Stimulated activated naive CD4-positive, alpha-beta T cell (primary cell): Measurements from ENCODE around the gene SRXN1.
A peak's percentile ranks its signal among the peaks of the same experiment; 100 is the strongest.
"Not testable (repeated sequence)": the region's sequence is repeated elsewhere in the genome, so short reads cannot be mapped to it uniquely, and the experiment has no call there.

Source experiments
- DNase-seq, 6 experiments: peaks; one replicate each; lab custom pipeline; 2025; lab: John Stamatoyannopoulos, UW

The SRXN1 gene

DNA sequence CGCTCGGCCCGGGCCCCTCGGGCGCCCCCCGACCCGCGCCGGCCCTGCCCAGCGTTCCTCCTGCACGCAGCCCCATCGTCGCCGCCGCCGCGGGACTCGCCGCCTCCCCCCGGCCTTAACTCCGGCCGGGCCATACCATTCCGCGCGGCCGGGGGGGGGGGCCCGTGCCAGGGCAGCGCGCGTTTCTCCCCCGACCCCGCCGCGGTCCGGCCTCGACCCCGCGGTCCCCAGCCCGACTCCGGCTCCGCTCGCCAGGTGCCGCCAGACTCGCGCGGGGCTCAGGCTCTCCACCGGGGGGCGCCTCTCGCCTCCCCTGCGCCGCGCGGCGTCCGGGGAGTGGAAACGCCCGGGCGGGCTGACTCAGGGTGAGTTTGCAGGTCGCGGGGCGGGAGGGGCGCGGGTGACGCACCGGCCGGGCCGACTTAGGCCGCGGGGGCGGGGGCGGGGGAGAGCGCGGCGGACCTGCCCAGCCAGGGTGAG is at the start of gene SRXN1:
SRXN1 (minus strand) TSS at position 91 of the 480 bp plus-strand sequence; CDS start at position 76, 15 bp downstream.
- peak; percentile 4 to 40 (median 28) for DNase-seq

GRCh38 chr20:701401-702129 is 48.6 kb upstream of the SRXN1 start:
- no peak for DNase-seq

GRCh38 chr20:699811-700338 is 46.9 kb upstream of the SRXN1 start:
- DNase-seq = no peak

GRCh38 chr20:699342-699741 is 46.3 kb upstream of the SRXN1 start:
- no peak for DNase-seq

DNA sequence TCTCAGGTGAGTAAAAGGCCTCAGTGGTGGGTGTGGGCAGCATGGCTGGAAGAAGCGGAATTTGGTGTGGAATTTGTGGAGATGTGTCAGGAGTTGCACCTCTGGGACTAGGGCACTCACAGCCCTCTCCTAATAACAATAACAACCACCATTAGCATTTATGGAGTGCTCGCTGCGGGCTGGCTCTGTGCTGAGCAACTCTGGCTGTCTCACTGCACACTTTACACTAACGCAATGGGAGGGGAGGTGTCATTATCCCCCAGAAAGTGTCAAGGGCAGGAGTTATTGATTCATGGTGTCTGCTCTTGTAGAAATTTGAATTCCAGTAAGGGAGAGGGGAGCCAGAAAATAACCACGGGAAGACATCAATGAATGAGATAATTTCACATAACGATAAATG is 45.3 kb upstream of the SRXN1 start:
- no peak for DNase-seq

DNA sequence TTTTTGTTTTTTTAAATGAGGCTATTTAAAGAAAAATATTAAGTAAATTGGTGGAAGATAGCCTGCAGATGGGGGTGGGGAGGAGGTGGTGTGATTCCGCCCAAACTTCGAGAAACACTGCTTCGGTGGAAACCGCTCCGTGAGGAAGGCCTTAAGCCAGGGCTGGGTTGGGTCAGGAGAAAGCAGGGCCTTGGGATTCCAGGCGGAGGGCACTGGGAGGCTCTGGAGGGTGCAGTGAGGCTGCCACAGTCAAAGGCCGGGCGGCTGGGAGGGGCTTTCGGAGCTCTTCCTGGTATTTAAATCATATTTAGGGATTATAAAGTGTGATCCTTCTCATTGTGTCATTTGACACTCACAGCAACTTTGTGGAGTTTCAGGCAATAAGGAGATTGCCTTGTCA is 44.8 kb upstream of the SRXN1 start:
- no peak for DNase-seq

GRCh38 chr20:695165-695866 is 42.3 kb upstream of the SRXN1 start:
- no peak for DNase-seq

DNA sequence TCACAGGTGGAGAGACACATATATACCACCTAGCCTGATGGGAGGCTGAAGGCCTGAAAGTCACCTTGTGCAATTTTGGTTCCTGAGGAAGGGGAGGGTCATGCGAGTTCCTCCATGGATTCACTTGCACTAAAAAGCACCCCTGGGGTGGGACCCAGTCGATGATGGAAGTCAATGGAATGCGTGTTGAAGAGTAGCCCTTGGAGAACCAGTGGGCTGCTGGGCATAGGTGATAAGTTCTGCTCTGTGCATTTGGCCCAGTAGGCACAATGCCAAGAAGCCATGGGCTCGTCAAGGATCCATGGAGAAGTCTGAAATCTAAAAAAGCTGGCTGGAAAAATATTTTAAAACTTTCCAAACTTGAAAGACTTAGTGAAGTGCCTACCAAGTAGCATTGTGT is 41.5 kb upstream of the SRXN1 start:
- DNase-seq = no peak

DNA sequence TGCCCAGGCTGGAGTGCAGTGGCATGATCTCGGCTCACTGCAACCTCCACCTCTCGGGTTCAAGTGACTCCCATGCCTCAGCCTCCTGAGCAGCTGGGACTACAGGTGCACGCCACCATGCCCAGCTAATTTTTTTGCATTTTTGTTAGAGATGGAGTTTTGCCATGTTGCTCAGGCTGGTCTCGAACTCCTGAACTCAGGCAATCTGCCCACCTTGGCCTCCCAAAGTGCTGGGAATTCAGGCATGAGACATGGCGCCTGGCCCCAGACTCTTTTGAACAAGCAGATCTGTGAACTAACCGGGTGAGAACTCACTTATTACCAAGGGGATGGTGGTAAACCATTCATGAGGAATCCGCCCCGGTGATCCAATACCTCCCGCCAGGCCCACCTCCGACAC is 40.8 kb upstream of the SRXN1 start:
- DNase-seq = not testable (repeated sequence)

- DNase-seq = no peak
Measured at GRCh38 chr20:692044-692443, 39.0 kb upstream of the SRXN1 start.

- DNase-seq = no peak
Measured at GRCh38 chr20:689947-690346, 36.9 kb upstream of the SRXN1 start.

DNA sequence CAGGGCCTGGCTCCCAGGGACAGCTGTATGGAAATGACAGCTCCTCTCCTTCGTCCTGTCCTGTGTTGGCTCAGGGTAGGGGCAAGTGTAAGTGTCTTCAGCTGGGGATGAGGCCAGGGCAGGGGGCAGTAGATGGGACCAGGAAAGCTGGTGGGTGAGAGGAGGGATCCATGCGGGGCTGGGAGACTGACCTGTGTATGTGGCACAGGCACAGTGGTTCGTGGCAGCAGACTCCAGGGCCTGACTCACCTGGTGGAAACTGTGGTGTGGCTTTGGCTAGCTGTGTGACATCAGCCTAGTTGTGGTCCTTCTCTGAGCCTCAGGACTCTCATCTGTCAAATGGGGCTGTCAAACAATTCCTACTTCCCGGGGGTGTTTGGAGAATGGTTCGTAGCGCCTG is 36.3 kb upstream of the SRXN1 start:
- no peak for DNase-seq

GRCh38 chr20:688809-689212 is 35.8 kb upstream of the SRXN1 start:
- no peak for DNase-seq

- DNase-seq = no peak
Measured at GRCh38 chr20:687468-688203, 34.6 kb upstream of the SRXN1 start.

DNA sequence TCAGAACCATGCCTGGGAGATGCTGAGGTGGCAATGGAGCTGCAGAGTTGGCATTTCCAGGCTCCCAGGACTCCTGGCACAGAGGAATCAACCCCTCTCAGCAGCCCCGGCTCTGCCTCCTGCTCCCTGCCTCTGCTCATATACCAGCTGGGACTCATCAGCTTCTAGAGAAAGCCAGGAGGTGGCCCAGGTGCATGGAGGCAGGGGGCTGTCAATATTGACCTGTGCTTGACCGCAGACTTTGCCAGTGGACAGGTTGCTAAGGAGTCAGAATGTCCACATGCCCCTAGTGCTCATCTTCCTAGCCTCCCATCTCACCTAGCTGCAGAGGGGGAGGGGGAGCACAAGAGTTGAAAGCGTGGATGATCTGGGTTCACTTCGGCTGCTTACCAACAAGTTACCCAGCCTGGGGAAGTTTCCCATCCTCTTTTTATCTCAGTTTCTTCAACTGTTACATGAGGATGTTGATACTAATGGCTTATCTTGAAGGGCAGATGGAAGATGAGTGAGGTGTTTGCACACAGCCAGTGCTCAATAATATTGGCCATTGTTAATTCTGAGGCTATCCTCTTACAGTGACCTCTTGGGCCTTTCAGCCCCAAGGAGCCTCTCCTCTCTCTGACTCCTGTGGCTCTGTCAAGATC is 31.8 kb upstream of the SRXN1 start:
- DNase-seq = no peak

- DNase-seq = no peak
Measured at GRCh38 chr20:682123-682522, 29.1 kb upstream of the SRXN1 start.

DNA sequence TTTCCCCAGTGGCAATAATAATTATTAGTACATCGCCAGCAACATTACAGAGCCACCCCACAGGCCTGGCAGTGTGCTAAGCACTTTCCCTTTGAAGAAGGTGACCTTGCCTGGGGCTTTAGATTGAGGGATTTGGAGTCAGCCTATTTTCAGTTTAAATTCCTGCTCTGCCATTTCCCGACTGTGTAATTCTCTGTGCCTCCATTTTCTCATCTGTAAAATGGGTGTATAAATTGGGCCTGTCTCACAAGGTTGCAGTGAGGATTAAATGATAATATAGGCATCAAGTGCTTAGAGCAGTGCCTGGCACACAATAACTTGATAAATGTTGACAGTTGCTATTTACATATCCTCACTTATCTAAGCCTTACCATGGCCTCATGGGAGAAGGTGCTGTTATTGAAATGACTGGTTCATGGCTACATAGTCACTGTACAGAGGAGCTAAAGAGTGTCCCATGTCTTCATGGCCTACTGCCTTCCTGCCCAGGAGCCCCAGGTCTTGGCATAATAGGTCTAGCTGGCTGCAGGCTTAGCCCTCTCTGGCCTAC is 27.7 kb upstream of the SRXN1 start:
- no peak for DNase-seq

DNA sequence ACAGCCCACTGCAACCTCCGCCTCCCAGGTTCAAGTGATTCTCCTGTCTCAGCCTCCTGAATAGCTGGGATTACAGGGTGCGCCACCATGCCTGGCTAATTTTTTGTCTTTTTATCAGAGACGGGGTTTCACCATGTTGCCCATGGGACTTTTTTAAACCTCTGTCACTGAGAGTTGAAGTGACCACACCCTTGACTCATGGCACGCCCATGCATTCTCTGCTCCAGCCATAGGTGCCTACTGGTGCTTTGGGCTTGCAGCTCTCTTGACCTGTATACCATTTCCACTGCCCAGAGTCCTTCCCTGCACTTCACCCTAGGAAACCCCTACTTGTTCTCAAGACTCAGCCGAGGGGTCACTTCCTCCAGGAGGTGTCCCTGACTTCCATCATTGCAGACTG is 25.0 kb upstream of the SRXN1 start:
- DNase-seq = no peak

DNA sequence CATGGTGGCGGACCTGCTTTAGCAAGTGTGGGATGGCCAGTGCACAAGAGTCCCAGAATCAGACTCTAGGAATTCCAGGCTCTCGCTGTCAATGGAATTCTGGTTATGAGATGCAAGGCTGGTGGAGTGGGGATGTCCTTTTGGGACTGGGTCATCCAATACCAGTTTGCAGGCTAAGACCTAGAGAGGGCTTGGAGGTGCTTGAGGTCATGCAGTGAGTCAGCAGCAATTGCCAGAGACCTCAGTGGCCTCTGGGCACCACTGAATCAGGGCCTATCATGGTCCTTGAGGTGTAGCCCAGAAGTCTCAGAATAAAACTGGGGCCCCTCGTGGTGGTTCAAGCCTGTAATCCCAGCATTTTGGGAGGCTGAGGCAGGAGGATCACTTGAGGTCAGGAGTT is 24.0 kb upstream of the SRXN1 start:
- no peak for DNase-seq

DNA sequence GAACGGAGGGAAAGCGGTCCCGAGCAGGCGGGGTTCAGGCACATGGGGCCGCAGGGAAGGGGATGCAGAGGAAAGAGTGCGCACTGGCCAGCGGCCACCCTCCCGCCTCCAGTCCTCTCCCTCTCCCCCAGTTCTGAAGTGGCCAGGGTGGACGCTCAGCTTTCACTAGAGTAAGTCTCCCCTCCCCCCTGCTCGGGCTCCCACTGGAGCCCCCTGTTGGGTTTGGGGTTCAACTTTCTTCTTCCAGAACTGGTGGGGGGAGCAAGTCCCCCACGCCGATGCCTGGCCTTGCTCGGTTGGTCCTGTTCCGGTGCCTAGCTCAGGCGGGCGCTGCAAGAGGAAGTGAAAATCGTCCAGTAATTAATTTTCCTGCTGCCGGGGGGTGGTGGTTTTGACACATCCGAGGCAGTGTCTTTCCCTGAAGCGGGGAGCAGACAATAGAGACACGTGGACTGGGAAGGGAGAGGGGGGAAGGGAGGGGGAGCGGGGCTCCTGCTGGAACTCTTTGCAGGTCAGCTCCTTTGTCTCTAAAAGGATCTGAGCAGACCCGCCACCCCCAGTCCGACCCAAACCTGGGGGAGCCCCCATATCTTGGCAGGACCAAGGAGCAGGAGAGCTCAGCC is 23.4 kb upstream of the SRXN1 start:
- DNase-seq = no peak
